HCT116 (cell line): Measurements from ENCODE around the gene LRRN1. TPM values are rescaled to one million over a fixed set of nuclear protein-coding genes. Genes with fewer than 3 reads are reported as not detected.

Experiments
- ATAC-seq: fragments of 200-7000 bp; cut with Tn5 transposase; 2 replicates; pipeline ENCODE4 v1.9.1; 2020; ENCODE audit warnings: mild to moderate bottlenecking, moderate library complexity
- BruUV-seq: library from RNA; stranded (reverse); fragments of 400-500 nt; replicated peaks from 2 replicates; lab custom pipeline; 2021; lab: Mats Ljungman, UMichigan
- CTCF ChIA-PET: fragments of 300-600 bp; sonication (Branson Sonifier 250); formaldehyde crosslinking; loops from one replicate; lab custom pipeline; 2021; ENCODE audit warnings: antibody characterized with exemption; lab: Charles Lee
- POLR2A ChIA-PET: fragments of 300-600, 350-600 bp; sonication (Branson Sonifier 250); formaldehyde crosslinking; loops from one replicate; lab custom pipeline; 2021; ENCODE audit warnings: antibody characterized with exemption; lab: Charles Lee
- RAD21 ChIA-PET, 2 experiments: fragments of 300-600 bp; sonication (Branson Sonifier 250); formaldehyde crosslinking; loops; one replicate each; lab custom pipeline; 2023; ENCODE audit warnings: low total read pairs in 2 of 2; ENCODE audit not compliant: uncharacterized antibody in 2 of 2, unreplicated experiment in 2 of 2, low non-redundant PET in 1 of 2; lab: Charles Lee
- DNase-seq: peaks from one replicate; pipeline ENCODE4 v3.0.0-alpha.2; 2010; ENCODE audit warnings: low read depth, low spot score
- H2AFZ ChIP-seq: fragments of 200-600 bp; shearing (Covaris generic), sonication (generic); 2 replicates; pipeline ENCODE4 v1.6.1; 2017; ENCODE audit warnings: low read depth, mixed run types, mixed read lengths, antibody characterized with exemption, low read length; ENCODE audit not compliant: poor library complexity, severe bottlenecking
- H3K27ac ChIP-seq: 2 replicates; pipeline ENCODE4 v1.5.1; 2012; ENCODE audit warnings: low read depth, low read length
- H3K27me3 ChIP-seq: fragments of 200-600 bp; sonication (generic); 2 replicates; pipeline ENCODE4 v1.6.1; 2016; ENCODE audit warnings: mixed run types, low read length, mixed read lengths; ENCODE audit not compliant: insufficient read depth
- H3K36me3 ChIP-seq, 2 experiments: fragments of 200-500 bp in 1 of 2; fragments of 200-600 bp in 1 of 2; sonication (Bioruptor generic) in 1 of 2; sonication (generic) in 1 of 2; 2 replicates each; pipeline versions ENCODE4 v1.5.1 to v1.6.1; 2014 to 2016; ENCODE audit warnings: low read length in 2 of 2, inconsistent platforms in 1 of 2, mixed read lengths in 1 of 2, mixed run types in 1 of 2; ENCODE audit not compliant: insufficient read depth in 2 of 2, control insufficient read depth in 1 of 2
- H3K4me1 ChIP-seq, 2 experiments: fragments of 200-600 bp in 1 of 2; sonication (generic) in 1 of 2; 2 replicates each; pipeline versions ENCODE4 v1.5.1 to v1.6.1; 2012 to 2017; ENCODE audit warnings: low read length in 2 of 2, inconsistent platforms in 1 of 2, mild to moderate bottlenecking in 1 of 2, mixed read lengths in 1 of 2, mixed run types in 1 of 2, moderate library complexity in 1 of 2; ENCODE audit not compliant: insufficient read depth in 2 of 2, control insufficient read depth in 1 of 2
- H3K4me2 ChIP-seq: fragments of 200-600 bp; sonication (generic); 2 replicates; pipeline ENCODE4 v1.6.1; 2017; ENCODE audit warnings: mixed run types, low read length, mixed read lengths
- H3K4me3 ChIP-seq, 2 experiments: fragments of 200-600 bp in 1 of 2; sonication (generic) in 1 of 2; replicated peaks in 1 of 2; 2 replicates each; pipeline ENCODE4 v1.5.1; 2011 to 2016; ENCODE audit warnings: low read length in 2 of 2, control low read depth in 1 of 2, low read depth in 1 of 2, mild to moderate bottlenecking in 1 of 2, mixed read lengths in 1 of 2, mixed run types in 1 of 2
- H3K79me2 ChIP-seq: fragments of 200-600 bp; sonication (generic); 2 replicates; pipeline ENCODE4 v1.6.1; 2017; ENCODE audit warnings: mild to moderate bottlenecking, mixed run types, low read length, moderate library complexity, mixed read lengths; ENCODE audit not compliant: insufficient read depth
- H3K9ac ChIP-seq: fragments of 200-600 bp; sonication (generic); 2 replicates; pipeline ENCODE4 v1.6.1; 2016; ENCODE audit warnings: low read length, mixed read lengths
- H3K9me2 ChIP-seq: fragments of 200-600 bp; sonication (generic), shearing (Covaris generic); 2 replicates; pipeline ENCODE4 v1.6.1; 2017; ENCODE audit warnings: mixed run types, mild to moderate bottlenecking, moderate library complexity; ENCODE audit not compliant: insufficient read depth
- H3K9me3 ChIP-seq, 2 experiments: fragments of 200-500 bp in 1 of 2; fragments of 200-600 bp in 1 of 2; sonication (Bioruptor generic) in 1 of 2; sonication (generic) in 1 of 2; 2 replicates each; pipeline ENCODE4 v1.6.1; 2014 to 2017; ENCODE audit warnings: low read length in 2 of 2, mixed read lengths in 2 of 2, inconsistent platforms in 1 of 2, low read depth in 1 of 2, mild to moderate bottlenecking in 1 of 2, mixed run types in 1 of 2, moderate library complexity in 1 of 2; ENCODE audit not compliant: control insufficient read depth in 1 of 2, insufficient read depth in 1 of 2
- H4K20me1 ChIP-seq: fragments of 200-600 bp; sonication (generic), shearing (Covaris generic); 2 replicates; pipeline ENCODE4 v1.6.1; 2017; ENCODE audit warnings: mixed run types, mild to moderate bottlenecking, moderate library complexity; ENCODE audit not compliant: insufficient read depth
- CBX3 ChIP-seq: IDR thresholded peaks from 2 replicates; pipeline ENCODE4 v1.6.1; 2012; ENCODE audit warnings: low read depth
- CTCF ChIP-seq, 3 experiments: fragments of 200-600 bp in 1 of 3; sonication (generic) in 1 of 3; IDR thresholded peaks in 2 of 3; conservative IDR thresholded peaks in 1 of 3; 2 replicates each; pipeline ENCODE4 v1.5.1; 2012 to 2017; ENCODE audit warnings: low read depth in 2 of 3, low read length in 2 of 3, antibody characterized with exemption in 1 of 3, borderline replicate concordance in 1 of 3, control low read depth in 1 of 3, mild to moderate bottlenecking in 1 of 3, mixed read lengths in 1 of 3, mixed run types in 1 of 3, moderate library complexity in 1 of 3; ENCODE audit not compliant: insufficient read depth in 1 of 3
- EGR1 ChIP-seq: IDR thresholded peaks from 2 replicates; pipeline ENCODE4 v1.6.1; 2012; ENCODE audit warnings: low read depth
- ELF1 ChIP-seq: IDR thresholded peaks from 2 replicates; pipeline ENCODE4 v1.6.1; 2012; ENCODE audit warnings: low read depth, borderline replicate concordance
- EZH2 ChIP-seq: fragments of 200-600 bp; sonication (generic); IDR thresholded peaks from 2 replicates; pipeline ENCODE4 v1.6.1; 2017; ENCODE audit warnings: antibody characterized with exemption, mixed run types
- FOSL1 ChIP-seq: IDR thresholded peaks from 2 replicates; pipeline ENCODE4 v1.6.1; 2012; ENCODE audit warnings: low read depth
- JUND ChIP-seq: IDR thresholded peaks from 2 replicates; pipeline ENCODE4 v1.6.1; 2012
- POLR2A ChIP-seq: IDR thresholded peaks from 2 replicates; pipeline ENCODE4 v1.7.0; 2011; ENCODE audit warnings: borderline replicate concordance; ENCODE audit not compliant: insufficient read depth, insufficient read length; ENCODE audit errors: extremely low read depth
- POLR2AphosphoS5 ChIP-seq: IDR thresholded peaks from 2 replicates; pipeline ENCODE4 v1.6.1; 2011; ENCODE audit warnings: mild to moderate bottlenecking, low read depth, low read length, moderate library complexity
- RAD21 ChIP-seq: IDR thresholded peaks from 2 replicates; pipeline ENCODE4 v1.6.1; 2012; ENCODE audit warnings: low read depth, mild to moderate bottlenecking
- SRF ChIP-seq: IDR thresholded peaks from 2 replicates; pipeline ENCODE4 v1.6.1; 2012; ENCODE audit warnings: low read depth
- TCF7L2 ChIP-seq: IDR thresholded peaks from 2 replicates; pipeline ENCODE4 v1.7.0; 2011; ENCODE audit warnings: borderline replicate concordance, inconsistent platforms; ENCODE audit not compliant: insufficient read depth, insufficient read length; ENCODE audit errors: extremely low read depth
- YY1 ChIP-seq: IDR thresholded peaks from 2 replicates; pipeline ENCODE4 v1.6.1; 2011; ENCODE audit warnings: low read length, low read depth, moderate library complexity, mild to moderate bottlenecking; ENCODE audit not compliant: insufficient replicate concordance; ENCODE audit errors: extremely low read depth
- ZFX ChIP-seq: fragments of 450-650 bp; IDR thresholded peaks from 2 replicates; pipeline ENCODE4 v1.6.1; 2017
- ZNF274 ChIP-seq: fragments of 200-500 bp; sonication (Bioruptor generic); IDR thresholded peaks from 2 replicates; pipeline ENCODE4 v1.6.1; 2014; ENCODE audit warnings: mild to moderate bottlenecking, low read depth, low read length, inconsistent platforms
- intact Hi-C: fragments of 100-400 bp; cut with micrococcal nuclease; formaldehyde crosslinking; loops from 2 replicates; pipeline ENCODE4 v1.10.0; 2022
- total RNA-seq: library from RNA; stranded (reverse); gene quantifications from one replicate; pipeline ENCODE4 v1.2.1, GENCODE V29; 2021; ENCODE audit not compliant: unreplicated experiment
- TF ChIP-seq, protein P1 (sequence below): IDR thresholded peaks from 2 replicates; pipeline ENCODE4 v1.6.1; 2012
- TF ChIP-seq, protein P2 (sequence below): IDR thresholded peaks from 2 replicates; pipeline ENCODE4 v1.6.1; 2012
- TF ChIP-seq, protein P3 (sequence below): IDR thresholded peaks from 2 replicates; pipeline ENCODE4 v1.6.1; 2011; ENCODE audit warnings: mild to moderate bottlenecking, low read length, moderate library complexity; ENCODE audit not compliant: insufficient replicate concordance; ENCODE audit errors: extremely low read depth

Gene LRRN1
- total RNA-seq, 1 experiment from 2014 or later, result 0.10 TPM

DNA sequence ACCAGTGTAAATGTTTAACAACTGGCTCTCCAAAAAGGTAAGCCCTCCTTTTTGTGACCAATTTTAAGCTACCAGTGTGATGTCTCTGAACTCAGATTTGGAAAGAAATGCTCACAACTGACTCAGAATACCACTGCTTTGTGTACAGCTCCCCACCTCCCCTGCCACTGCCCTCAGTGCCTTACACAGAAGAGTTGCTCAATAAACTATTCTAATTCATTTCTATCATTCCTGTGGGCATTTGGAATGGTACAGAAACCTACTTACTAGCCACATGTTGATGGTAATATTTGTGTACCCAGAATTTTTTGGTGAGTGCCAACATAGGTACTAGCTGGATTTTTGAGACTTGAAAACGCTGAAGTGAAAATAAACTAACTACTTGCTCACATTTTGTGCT lies 16.0 kb downstream of the LRRN1 start:
- TF ChIP-seq FOSL1, result no peak
- no peak for TF ChIP-seq EZH2
- TF ChIP-seq ZFX, result no peak
- TF ChIP-seq POLR2A, result no peak
- no peak for TF ChIP-seq JUND
- TF ChIP-seq TCF7L2, result no peak
- no peak for TF ChIP-seq YY1
- TF ChIP-seq, all 23 proteins: peak for 0
- BruUV-seq, result no TSS peak

DNA sequence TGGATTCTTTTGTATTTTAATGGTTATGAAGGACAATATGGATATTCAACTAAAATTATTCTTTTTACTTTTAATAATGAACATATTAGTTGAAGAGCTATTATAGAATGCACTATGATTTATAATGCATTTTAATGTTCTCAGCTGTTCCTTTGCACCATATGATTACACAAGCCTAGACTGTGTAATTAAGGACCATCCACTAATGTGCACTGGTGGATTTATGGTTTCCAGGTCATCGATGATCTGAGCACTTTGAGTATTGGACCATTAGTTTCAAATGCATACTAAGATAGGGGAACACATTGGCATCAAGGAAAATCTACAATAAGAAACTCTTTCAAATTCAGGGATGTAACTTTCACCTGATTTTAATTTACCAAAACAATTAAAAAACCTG lies 16.8 kb downstream of the LRRN1 start:
- Histone ChIP-seq H3K27me3 (no peaks in the 10 kb centered on the region), H3K4me3 (no peak overlapping the region), H3K9me3 (peaks cover 0 to 8% of the 10 kb centered on the region in 2 experiments; a peak in 1 of 4 replicates), H3K4me1 (no peaks in the 10 kb centered on the region), H2AFZ (no peak overlapping the region), H3K9ac (no peak overlapping the region), H3K27ac (no peak overlapping the region), H4K20me1 (no peaks in the 10 kb centered on the region), H3K79me2 (no peaks in the 10 kb centered on the region), H3K36me3 (no peaks in the 10 kb centered on the region), H3K4me2 (no peak overlapping the region), H3K9me2 (no peaks in the 10 kb centered on the region)
- ChIA-PET CTCF (no interaction called here), RAD21 (no interaction called here), POLR2A (no interaction called here)
- intact Hi-C loops, result no loop called here
- DNase-seq, result no peak
- no TSS peak for BruUV-seq
- no peak for ATAC-seq
- TF ChIP-seq TCF7L2 (no peak), JUND (no peak), SRF (no peak), CBX3 (no peak), FOSL1 (no peak), ELF1 (no peak), RAD21 (no peak), ZNF274 (no peak), EGR1 (no peak), CTCF (IDR thresholded peaks at IDR 0.05 in 2 of 3, conservative IDR thresholded peaks at IDR 0.05 in 1 of 3; ENCODE audit: borderline replicate concordance in 1 of 3, insufficient read depth in 1 of 3, low read depth in 2 of 3, low read length in 2 of 3) (no peak), POLR2AphosphoS5 (no peak)
- TF ChIP-seq, protein P1, sequence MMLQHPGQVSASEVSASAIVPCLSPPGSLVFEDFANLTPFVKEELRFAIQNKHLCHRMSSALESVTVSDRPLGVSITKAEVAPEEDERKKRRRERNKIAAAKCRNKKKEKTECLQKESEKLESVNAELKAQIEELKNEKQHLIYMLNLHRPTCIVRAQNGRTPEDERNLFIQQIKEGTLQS, result no peak
- TF ChIP-seq, protein P2, sequence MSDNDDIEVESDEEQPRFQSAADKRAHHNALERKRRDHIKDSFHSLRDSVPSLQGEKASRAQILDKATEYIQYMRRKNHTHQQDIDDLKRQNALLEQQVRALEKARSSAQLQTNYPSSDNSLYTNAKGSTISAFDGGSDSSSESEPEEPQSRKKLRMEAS, result no peak
- TF ChIP-seq, protein P3, sequence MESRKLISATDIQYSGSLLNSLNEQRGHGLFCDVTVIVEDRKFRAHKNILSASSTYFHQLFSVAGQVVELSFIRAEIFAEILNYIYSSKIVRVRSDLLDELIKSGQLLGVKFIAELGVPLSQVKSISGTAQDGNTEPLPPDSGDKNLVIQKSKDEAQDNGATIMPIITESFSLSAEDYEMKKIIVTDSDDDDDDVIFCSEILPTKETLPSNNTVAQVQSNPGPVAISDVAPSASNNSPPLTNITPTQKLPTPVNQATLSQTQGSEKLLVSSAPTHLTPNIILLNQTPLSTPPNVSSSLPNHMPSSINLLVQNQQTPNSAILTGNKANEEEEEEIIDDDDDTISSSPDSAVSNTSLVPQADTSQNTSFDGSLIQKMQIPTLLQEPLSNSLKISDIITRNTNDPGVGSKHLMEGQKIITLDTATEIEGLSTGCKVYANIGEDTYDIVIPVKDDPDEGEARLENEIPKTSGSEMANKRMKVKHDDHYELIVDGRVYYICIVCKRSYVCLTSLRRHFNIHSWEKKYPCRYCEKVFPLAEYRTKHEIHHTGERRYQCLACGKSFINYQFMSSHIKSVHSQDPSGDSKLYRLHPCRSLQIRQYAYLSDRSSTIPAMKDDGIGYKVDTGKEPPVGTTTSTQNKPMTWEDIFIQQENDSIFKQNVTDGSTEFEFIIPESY, result no peak

More for the DNA sequence above, 16.0 kb downstream of the LRRN1 start:
- Histone ChIP-seq H3K27me3 (no peaks in the 10 kb centered on the region), H4K20me1 (no peaks in the 10 kb centered on the region), H3K27ac (no peak overlapping the region), H3K79me2 (no peaks in the 10 kb centered on the region), H3K9me3 (peaks cover 0 to 7% of the 10 kb centered on the region in 2 experiments; a peak in 1 of 4 replicates), H2AFZ (no peak overlapping the region), H3K4me1 (no peaks in the 10 kb centered on the region), H3K9me2 (no peaks in the 10 kb centered on the region), H3K4me3 (no peak overlapping the region), H3K4me2 (no peak overlapping the region), H3K9ac (no peak overlapping the region), H3K36me3 (no peaks in the 10 kb centered on the region)
- POLR2A ChIA-PET, result no interaction called here
- intact Hi-C loops, result no loop called here
- ATAC-seq (no peak), DNase-seq (no peak)
- RAD21 ChIA-PET, result no interaction called here
- CTCF ChIA-PET, result no interaction called here
